BJ (cell line): ENCODE measurements around the gene UBASH3B. TPM values are rescaled to one million over a fixed set of nuclear protein-coding genes. Genes with fewer than 3 reads are reported as not detected.

Experiments used
- CTCF ChIA-PET: fragments of 350-600 bp; formaldehyde crosslinking; extraction: SDS; loops from one replicate; lab custom pipeline; 2021; ENCODE audit warnings: antibody characterized with exemption, inconsistent platforms; lab: Yijun Ruan, JAX
- POLR2A ChIA-PET: fragments of 300-600 bp; sonication (Branson Sonifier 250); formaldehyde crosslinking; extraction: SDS; loops from one replicate; lab custom pipeline; 2021; ENCODE audit warnings: antibody characterized with exemption; lab: Charles Lee
- DNase-seq: peaks from one replicate; pipeline ENCODE4 v3.0.0-alpha.2; 2011; ENCODE audit warnings: low read depth
- H3K27me3 ChIP-seq: 2 replicates; pipeline ENCODE4 v1.6.0; 2011; ENCODE audit warnings: low read length; ENCODE audit not compliant: control insufficient read depth, insufficient read depth
- H3K36me3 ChIP-seq: 2 replicates; pipeline ENCODE4 v1.5.1; 2011; ENCODE audit warnings: low read length; ENCODE audit not compliant: control insufficient read depth, insufficient read depth
- H3K4me3 ChIP-seq: 2 replicates; pipeline ENCODE4 v1.5.1; 2011; ENCODE audit warnings: low read depth, mild to moderate bottlenecking, control low read depth, low read length
- CTCF ChIP-seq: IDR thresholded peaks from 2 replicates; pipeline ENCODE4 v1.5.1; 2011; ENCODE audit warnings: low read depth, mild to moderate bottlenecking, control low read depth, inconsistent platforms, low read length, moderate library complexity; ENCODE audit not compliant: insufficient read depth
- polyA plus RNA-seq: library from polyadenylated mRNA; depleted of rRNA; stranded (reverse); fragments of >200 nt; gene quantifications from 2 replicates; pipeline ENCODE4 v1.2.3, GENCODE V29; 2011

The UBASH3B gene
- polyA plus RNA-seq, 1 experiment, result 28.4 TPM

- Histone ChIP-seq H3K27me3 (no peaks in the 10 kb centered on the region), H3K36me3 (no peaks in the 10 kb centered on the region), H3K4me3 (no peak overlapping the region)
- POLR2A ChIA-PET, result no interaction called here
- CTCF ChIA-PET, result no interaction called here
- TF ChIP-seq CTCF, result no peak
- no peak for DNase-seq
These were observed 86.2 kb downstream of the UBASH3B start for GRCh38 chr11:122741613-122742300.

DNA sequence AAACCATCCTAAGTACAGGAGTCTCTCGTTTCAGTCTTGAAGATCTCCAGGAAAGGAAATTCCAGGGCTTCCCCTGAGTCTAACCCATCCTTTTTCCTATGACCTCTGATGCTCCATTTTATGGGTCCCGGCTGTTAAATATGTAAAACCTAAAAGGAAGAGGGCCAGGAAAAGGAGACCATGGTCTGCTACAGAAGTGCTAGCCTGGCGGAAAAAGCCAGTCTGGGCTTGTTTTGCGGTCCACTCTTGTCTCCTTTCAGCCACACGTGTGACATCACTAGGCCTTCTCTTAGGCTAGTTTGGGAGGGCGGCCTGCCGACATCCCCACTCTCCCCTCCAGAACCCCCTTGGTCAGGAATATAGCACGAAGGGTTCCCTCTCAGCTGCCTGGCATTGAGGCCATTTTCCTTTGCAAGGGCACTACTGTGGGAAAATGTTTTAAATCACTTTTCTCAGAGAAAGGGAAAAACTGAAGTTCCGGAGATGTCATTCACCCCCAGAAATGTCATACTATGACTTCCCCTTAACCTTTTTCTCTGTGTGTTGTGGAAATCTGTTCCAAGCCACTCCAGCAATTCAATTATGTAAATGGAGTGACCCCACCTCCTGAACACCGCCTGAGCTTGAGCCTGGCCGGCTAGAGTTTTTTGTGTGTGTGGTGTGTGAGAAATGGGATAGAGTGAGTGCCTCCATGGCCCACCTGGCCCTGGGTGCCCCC lies 86.9 kb downstream of the UBASH3B start:
- H3K36me3 ChIP-seq, result no peaks in the 10 kb centered on the region
- no peak for DNase-seq
- ChIA-PET POLR2A (no interaction called here), CTCF (no interaction called here)
- no peak for TF ChIP-seq CTCF
- no peak overlapping the region for H3K4me3 ChIP-seq
- no peaks in the 10 kb centered on the region for H3K27me3 ChIP-seq

DNA sequence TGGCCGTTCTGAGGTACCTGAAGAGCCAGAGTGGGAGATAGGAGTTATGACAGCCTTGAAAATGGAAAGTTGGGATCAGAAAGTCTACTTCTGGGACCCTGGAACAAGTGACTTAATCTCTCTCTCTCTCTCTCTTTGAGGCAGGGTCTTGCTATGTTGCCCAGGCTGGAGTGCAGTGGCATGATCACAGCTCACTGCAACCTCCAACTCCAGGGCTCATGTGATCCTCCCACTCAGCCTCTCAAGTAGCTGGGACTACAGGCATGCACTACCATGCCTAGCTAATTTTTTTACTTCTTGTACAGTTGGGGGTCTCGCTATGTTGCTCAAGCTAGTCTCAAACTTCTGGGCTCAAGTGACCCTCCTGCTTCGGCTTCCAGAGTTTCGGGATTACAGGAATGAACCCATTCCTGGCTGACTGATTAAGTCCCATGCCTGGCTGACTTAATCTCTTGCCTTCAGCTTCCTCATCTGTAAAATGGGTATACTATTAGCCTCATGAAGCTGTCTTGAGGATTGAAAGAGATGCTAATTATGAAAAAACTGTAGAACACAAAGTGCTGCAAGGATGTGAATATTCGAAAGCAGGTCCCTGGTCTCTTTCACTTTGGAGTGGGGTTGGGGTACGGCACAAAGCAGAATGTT lies 87.7 kb downstream of the UBASH3B start:
- Histone ChIP-seq H3K36me3 (no peaks in the 10 kb centered on the region), H3K4me3 (no peak overlapping the region), H3K27me3 (no peaks in the 10 kb centered on the region)
- CTCF ChIA-PET, result interaction anchor here (0.9 kb wide), 1 partner anchor 9 kb away, joined by 3 read pairs; no protein-coding TSS in a partner anchor
- TF ChIP-seq CTCF, result no peak
- DNase-seq, result no peak
- POLR2A ChIA-PET, result no interaction called here

GRCh38 chr11:122743949-122744348 lies 88.4 kb downstream of the UBASH3B start:
- ChIA-PET CTCF (interaction anchor here (0.7 to 0.9 kb wide), 2 partner anchors 10 to 12 kb away, joined by 3 read pairs; no protein-coding TSS in a partner anchor), POLR2A (no interaction called here)
- DNase-seq, result no peak
- H3K27me3 ChIP-seq, result no peaks in the 10 kb centered on the region
- H3K4me3 ChIP-seq, result no peak overlapping the region
- TF ChIP-seq CTCF, result no peak
- H3K36me3 ChIP-seq, result no peaks in the 10 kb centered on the region

DNA sequence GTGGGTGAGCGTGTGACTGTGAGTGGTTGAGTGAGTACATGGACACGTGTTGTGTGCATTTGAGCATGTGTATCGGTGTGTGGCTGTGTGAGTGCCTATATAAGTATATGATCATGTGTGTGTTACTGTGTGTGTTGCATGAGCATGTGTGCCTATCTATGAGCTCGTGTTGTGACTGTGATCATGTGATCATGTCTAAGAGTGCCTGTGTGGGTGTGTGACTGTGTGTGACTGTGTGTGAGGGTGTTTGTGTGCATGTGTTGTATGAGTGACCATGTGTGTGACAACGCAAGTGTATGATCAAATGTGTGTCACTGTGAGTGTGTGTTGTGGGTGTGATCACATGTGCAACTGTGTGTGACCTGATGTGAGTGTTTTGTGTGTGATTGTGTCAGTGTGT lies 88.8 kb downstream of the UBASH3B start:
- DNase-seq, result no peak
- CTCF ChIA-PET, result interaction anchor here (0.7 to 0.9 kb wide), 2 partner anchors 10 to 12 kb away, joined by 3 read pairs; no protein-coding TSS in a partner anchor

More for the DNA sequence above, 88.8 kb downstream of the UBASH3B start:
- H3K36me3 ChIP-seq, result no peaks in the 10 kb centered on the region
- no peak overlapping the region for H3K4me3 ChIP-seq
- H3K27me3 ChIP-seq, result no peaks in the 10 kb centered on the region
- no peak for TF ChIP-seq CTCF
- POLR2A ChIA-PET, result no interaction called here
